SK-N-SH treated with all-trans-retinoic acid at 6 μM for 48 hours (cell line): ENCODE results near the gene TTC27.

Experiments
- ATAC-seq: fragments of 200-7000 bp; cut with Tn5 transposase; 3 replicates; pipeline ENCODE4 v1.9.1; 2020; ENCODE audit warnings: mild to moderate bottlenecking, moderate library complexity
- ARNTL ChIP-seq: fragments of 450-650 bp; formaldehyde crosslinking; IDR thresholded peaks from 2 replicates; pipeline ENCODE4 v1.5.0; 2020; ENCODE audit warnings: low read depth, mild to moderate bottlenecking, moderate library complexity, borderline replicate concordance
- CSDC2 ChIP-seq: fragments of 250-450 bp; sonication (Bioruptor Pico); IDR thresholded peaks from 2 replicates; pipeline ENCODE4 v1.5.0; 2020; ENCODE audit warnings: mild to moderate bottlenecking, moderate library complexity
- ESRRG ChIP-seq: fragments of 250-450 bp; sonication (Bioruptor Pico); IDR thresholded peaks from 2 replicates; pipeline ENCODE4 v1.6.1; 2021; ENCODE audit warnings: mild to moderate bottlenecking
- GLIS3 ChIP-seq: fragments of 250-450 bp; sonication (Bioruptor Pico); IDR thresholded peaks from 2 replicates; pipeline ENCODE4 v1.5.0; 2020; ENCODE audit warnings: mild to moderate bottlenecking, moderate library complexity
- ISL1 ChIP-seq: fragments of 250-450 bp; sonication (Bioruptor Pico); IDR thresholded peaks from 2 replicates; pipeline ENCODE4 v2.1.2; 2022; ENCODE audit warnings: mild to moderate bottlenecking, moderate library complexity
- OSR1 ChIP-seq: fragments of 250-450 bp; sonication (Bioruptor Pico); IDR thresholded peaks from 2 replicates; pipeline ENCODE4 v1.8.0; 2022; ENCODE audit warnings: moderate library complexity, mild to moderate bottlenecking, inconsistent platforms
- SNAI2 ChIP-seq: fragments of 250-450 bp; sonication (Bioruptor Pico); IDR thresholded peaks from 2 replicates; pipeline ENCODE4 v1.5.0; 2020; ENCODE audit warnings: mild to moderate bottlenecking, moderate library complexity
- TOX ChIP-seq: fragments of 250-450 bp; sonication (Bioruptor Pico); IDR thresholded peaks from 2 replicates; pipeline ENCODE4 v1.8.0; 2021; ENCODE audit warnings: mild to moderate bottlenecking, moderate library complexity, borderline replicate concordance
- ZFP3 ChIP-seq: fragments of 250-450 bp; sonication (Bioruptor Pico); IDR thresholded peaks from 2 replicates; pipeline ENCODE4 v1.5.0; 2020; ENCODE audit warnings: mild to moderate bottlenecking, moderate library complexity
- ZFP30 ChIP-seq: fragments of 450-650 bp; formaldehyde crosslinking; IDR thresholded peaks from 2 replicates; pipeline ENCODE4 v1.5.0; 2022; ENCODE audit warnings: mild to moderate bottlenecking, moderate library complexity
- ZNF565 ChIP-seq: fragments of 450-650 bp; formaldehyde crosslinking; conservative IDR thresholded peaks from 2 replicates; pipeline ENCODE4 v1.5.0; 2020; ENCODE audit warnings: low read depth, mild to moderate bottlenecking, moderate library complexity
- ZNF70 ChIP-seq: fragments of 450-650 bp; formaldehyde crosslinking; IDR thresholded peaks from 2 replicates; pipeline ENCODE4 v1.5.0; 2020; ENCODE audit warnings: mild to moderate bottlenecking, moderate library complexity
- ZNF8 ChIP-seq: fragments of 450-650 bp; formaldehyde crosslinking; IDR thresholded peaks from 2 replicates; pipeline ENCODE4 v1.5.0; 2020; ENCODE audit warnings: mild to moderate bottlenecking, moderate library complexity
- TF ChIP-seq, protein P1 (sequence below): fragments of 250-450 bp; sonication (Bioruptor Pico); IDR thresholded peaks from 2 replicates; pipeline ENCODE4 v1.5.1; 2020; ENCODE audit warnings: low read depth, mild to moderate bottlenecking, moderate library complexity
- TF ChIP-seq, protein P2 (sequence below): fragments of 250-450 bp; sonication (Bioruptor Pico); IDR thresholded peaks from 2 replicates; pipeline ENCODE4 v1.5.0; 2020; ENCODE audit warnings: mild to moderate bottlenecking, moderate library complexity
- TF ChIP-seq, protein P3 (sequence below): fragments of 250-450 bp; sonication (Bioruptor Pico); IDR thresholded peaks from 2 replicates; pipeline ENCODE4 v1.8.0; 2021; ENCODE audit warnings: low read depth, mild to moderate bottlenecking, moderate library complexity, borderline replicate concordance
- TF ChIP-seq, protein P4 (sequence below): fragments of 250-450 bp; sonication (Bioruptor Pico); IDR thresholded peaks from 2 replicates; pipeline ENCODE4 v1.5.1; 2021; ENCODE audit warnings: mild to moderate bottlenecking, moderate library complexity

The TTC27 gene

DNA sequence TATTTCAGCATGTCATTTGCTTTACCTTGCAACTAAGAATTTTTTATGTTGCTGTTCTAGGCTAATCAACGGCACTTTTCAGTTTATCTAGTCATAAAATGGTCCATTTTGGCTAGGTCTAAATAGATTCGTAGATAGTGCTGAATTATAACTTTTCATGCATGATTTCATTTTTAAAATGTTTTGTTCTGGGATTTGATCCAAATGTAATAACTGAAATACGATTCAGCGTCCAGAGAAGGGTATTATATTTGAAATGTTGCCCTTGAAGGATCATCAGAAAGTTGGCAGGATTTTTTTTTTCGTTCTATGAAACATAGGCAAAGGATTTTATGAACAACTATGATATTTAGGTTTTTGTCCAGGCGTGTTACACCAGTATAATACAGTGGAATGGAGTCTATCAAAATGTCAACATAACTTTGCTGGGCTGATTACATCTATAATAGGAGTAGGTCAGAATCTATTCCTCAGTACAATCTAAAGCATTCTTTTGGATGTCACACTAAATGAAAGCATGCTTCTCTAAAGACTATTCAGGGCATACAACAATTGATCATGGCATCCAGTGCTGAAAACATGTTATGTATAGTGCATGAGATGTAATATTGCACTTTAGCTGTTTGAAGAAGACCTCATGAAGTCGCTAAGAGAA lies 24.8 kb downstream of the TTC27 start:
- ATAC-seq, result peak; percentile 79
- TF ChIP-seq, protein P1, sequence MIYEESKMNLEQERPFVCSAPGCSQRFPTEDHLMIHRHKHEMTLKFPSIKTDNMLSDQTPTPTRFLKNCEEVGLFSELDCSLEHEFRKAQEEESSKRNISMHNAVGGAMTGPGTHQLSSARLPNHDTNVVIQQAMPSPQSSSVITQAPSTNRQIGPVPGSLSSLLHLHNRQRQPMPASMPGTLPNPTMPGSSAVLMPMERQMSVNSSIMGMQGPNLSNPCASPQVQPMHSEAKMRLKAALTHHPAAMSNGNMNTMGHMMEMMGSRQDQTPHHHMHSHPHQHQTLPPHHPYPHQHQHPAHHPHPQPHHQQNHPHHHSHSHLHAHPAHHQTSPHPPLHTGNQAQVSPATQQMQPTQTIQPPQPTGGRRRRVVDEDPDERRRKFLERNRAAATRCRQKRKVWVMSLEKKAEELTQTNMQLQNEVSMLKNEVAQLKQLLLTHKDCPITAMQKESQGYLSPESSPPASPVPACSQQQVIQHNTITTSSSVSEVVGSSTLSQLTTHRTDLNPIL, result peak; percentile 82
- TF ChIP-seq ESRRG (CRISPR knock-in tag), result 0 out of 2 replicates have a peak, but pooled peaks have one; percentile 7
- TF ChIP-seq ARNTL (CRISPR knock-in tag), result no peak
- peak; percentile 98 for TF ChIP-seq ISL1 (CRISPR knock-in tag)
- TF ChIP-seq, protein P2, sequence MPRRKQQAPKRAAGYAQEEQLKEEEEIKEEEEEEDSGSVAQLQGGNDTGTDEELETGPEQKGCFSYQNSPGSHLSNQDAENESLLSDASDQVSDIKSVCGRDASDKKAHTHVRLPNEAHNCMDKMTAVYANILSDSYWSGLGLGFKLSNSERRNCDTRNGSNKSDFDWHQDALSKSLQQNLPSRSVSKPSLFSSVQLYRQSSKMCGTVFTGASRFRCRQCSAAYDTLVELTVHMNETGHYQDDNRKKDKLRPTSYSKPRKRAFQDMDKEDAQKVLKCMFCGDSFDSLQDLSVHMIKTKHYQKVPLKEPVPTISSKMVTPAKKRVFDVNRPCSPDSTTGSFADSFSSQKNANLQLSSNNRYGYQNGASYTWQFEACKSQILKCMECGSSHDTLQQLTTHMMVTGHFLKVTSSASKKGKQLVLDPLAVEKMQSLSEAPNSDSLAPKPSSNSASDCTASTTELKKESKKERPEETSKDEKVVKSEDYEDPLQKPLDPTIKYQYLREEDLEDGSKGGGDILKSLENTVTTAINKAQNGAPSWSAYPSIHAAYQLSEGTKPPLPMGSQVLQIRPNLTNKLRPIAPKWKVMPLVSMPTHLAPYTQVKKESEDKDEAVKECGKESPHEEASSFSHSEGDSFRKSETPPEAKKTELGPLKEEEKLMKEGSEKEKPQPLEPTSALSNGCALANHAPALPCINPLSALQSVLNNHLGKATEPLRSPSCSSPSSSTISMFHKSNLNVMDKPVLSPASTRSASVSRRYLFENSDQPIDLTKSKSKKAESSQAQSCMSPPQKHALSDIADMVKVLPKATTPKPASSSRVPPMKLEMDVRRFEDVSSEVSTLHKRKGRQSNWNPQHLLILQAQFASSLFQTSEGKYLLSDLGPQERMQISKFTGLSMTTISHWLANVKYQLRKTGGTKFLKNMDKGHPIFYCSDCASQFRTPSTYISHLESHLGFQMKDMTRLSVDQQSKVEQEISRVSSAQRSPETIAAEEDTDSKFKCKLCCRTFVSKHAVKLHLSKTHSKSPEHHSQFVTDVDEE, result 0 out of 2 replicates have a peak, but pooled peaks have one; percentile 42
- peak; percentile 59; the same call in 1 of the 2 replicates for TF ChIP-seq GLIS3 (CRISPR knock-in tag)
- TF ChIP-seq, protein P3, sequence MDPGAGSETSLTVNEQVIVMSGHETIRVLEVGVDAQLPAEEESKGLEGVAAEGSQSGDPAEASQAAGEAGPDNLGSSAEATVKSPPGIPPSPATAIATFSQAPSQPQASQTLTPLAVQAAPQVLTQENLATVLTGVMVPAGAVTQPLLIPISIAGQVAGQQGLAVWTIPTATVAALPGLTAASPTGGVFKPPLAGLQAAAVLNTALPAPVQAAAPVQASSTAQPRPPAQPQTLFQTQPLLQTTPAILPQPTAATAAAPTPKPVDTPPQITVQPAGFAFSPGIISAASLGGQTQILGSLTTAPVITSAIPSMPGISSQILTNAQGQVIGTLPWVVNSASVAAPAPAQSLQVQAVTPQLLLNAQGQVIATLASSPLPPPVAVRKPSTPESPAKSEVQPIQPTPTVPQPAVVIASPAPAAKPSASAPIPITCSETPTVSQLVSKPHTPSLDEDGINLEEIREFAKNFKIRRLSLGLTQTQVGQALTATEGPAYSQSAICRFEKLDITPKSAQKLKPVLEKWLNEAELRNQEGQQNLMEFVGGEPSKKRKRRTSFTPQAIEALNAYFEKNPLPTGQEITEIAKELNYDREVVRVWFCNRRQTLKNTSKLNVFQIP (CRISPR knock-in tag), result no peak; the same call in 1 of the 2 replicates

DNA sequence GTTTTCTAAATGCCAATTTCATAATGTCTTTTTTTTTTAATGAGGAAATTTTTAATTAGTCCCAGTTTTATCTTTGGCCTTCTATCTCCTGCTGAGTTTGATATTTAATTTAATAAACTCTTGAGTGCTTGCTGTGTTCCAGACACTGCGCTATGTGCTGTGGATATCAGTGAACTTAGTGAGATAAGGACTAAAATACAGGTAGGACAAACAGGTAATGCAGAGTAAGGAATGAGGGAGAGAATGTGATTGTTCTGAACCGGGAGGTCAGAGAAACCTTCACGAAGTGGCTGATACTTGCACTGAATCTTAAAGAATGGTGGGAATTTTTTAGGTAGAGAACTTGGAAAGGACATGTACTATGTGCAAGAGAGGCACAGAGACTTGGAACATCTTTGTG lies 28.2 kb downstream of the TTC27 start:
- TF ChIP-seq, protein P1, result no peak
- TF ChIP-seq, protein P4, sequence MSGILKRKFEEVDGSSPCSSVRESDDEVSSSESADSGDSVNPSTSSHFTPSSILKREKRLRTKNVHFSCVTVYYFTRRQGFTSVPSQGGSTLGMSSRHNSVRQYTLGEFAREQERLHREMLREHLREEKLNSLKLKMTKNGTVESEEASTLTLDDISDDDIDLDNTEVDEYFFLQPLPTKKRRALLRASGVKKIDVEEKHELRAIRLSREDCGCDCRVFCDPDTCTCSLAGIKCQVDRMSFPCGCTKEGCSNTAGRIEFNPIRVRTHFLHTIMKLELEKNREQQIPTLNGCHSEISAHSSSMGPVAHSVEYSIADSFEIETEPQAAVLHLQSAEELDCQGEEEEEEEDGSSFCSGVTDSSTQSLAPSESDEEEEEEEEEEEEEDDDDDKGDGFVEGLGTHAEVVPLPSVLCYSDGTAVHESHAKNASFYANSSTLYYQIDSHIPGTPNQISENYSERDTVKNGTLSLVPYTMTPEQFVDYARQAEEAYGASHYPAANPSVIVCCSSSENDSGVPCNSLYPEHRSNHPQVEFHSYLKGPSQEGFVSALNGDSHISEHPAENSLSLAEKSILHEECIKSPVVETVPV (CRISPR knock-in tag), result no peak
- TF ChIP-seq SNAI2 (CRISPR knock-in tag), result no peak
- no peak for TF ChIP-seq ZNF565 (CRISPR knock-in tag)
- no peak for TF ChIP-seq OSR1
- TF ChIP-seq ZFP30 (CRISPR knock-in tag), result no peak
- no peak for TF ChIP-seq CSDC2 (CRISPR knock-in tag)
- no peak for TF ChIP-seq ZFP3
- TF ChIP-seq, all 23 proteins: peak for 0
- ATAC-seq, result no peak

DNA sequence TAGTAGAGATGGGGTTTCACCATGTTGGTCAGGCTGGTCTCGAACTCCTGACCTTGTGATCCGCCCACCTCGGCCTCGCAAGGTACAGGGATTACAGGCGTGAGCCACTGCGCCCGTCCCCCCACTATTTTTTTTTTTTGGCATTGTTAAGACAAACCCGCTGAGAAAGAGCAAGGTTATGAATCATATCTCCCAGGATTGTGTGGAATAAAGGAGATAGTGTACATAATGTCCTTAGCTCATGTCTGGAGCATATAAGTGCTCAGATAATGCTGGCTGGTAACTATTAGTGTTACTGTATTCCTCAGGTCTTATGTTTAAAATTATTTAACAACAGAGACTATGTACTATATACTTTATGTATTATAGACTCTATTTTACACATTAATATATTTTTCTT lies 36.0 kb downstream of the TTC27 start:
- no peak for TF ChIP-seq TOX (CRISPR knock-in tag)
- peak; percentile 62 for TF ChIP-seq ISL1 (CRISPR knock-in tag)
- no peak for TF ChIP-seq ZNF8 (CRISPR knock-in tag)
- no peak; the same call in 2 of the 3 replicates for ATAC-seq

DNA sequence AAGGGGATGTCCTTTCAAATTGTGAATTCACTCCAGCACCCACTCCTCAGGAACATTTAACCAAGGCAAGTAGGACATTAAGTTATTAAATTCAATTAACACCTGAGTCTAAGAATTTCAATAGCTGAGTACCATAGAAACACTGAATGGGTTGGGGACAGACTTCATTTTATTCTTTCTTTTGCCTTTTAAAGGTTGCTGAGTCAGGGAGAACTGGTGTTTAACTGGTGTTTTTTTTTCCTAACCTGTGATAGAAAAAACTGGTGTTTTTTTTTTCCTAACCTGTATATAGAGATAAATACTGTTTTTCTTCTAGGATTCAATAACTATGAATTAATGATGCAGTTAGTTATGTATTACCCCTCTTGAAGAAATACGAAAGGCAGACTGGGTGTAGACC lies 38.9 kb downstream of the TTC27 start:
- no peak for TF ChIP-seq ZNF565 (CRISPR knock-in tag)
- TF ChIP-seq, protein P3 (CRISPR knock-in tag), result no peak
- no peak for TF ChIP-seq ZNF70 (CRISPR knock-in tag)
- TF ChIP-seq, protein P1, result no peak
- no peak for ATAC-seq
